Gastroesophageal sphincter (tissue), 4 donors: ENCODE data around the gene HSPA12B. TPM values are rescaled to one million over a fixed set of nuclear protein-coding genes. Genes with fewer than 3 reads are reported as not detected.

Experiments
- ATAC-seq: fragments of 150-250 bp; one replicate; pipeline ENCODE4 v1.9.1; 2016; ENCODE audit warnings: mild to moderate bottlenecking, moderate library complexity
- H3K27ac ChIP-seq, 4 donors: fragments of 200-600 bp; sonication (generic) in 3 of 4; 1 replicate in 3 of 4; 2 replicates in 1 of 4; pipeline ENCODE4 v1.5.1; 2016 to 2019
- H3K27me3 ChIP-seq: fragments of 200-600 bp; sonication (generic); one replicate; pipeline ENCODE4 v1.5.1; 2019
- H3K36me3 ChIP-seq, 2 donors: fragments of 200-600 bp; sonication (generic); one replicate each; pipeline ENCODE4 v1.5.1; 2019; ENCODE audit warnings: control low read depth in 1 of 2
- H3K4me1 ChIP-seq, 3 donors: fragments of 200-600 bp; sonication (generic); 1 replicate in 2 of 3; 2 replicates in 1 of 3; pipeline ENCODE4 v1.5.1; 2016 to 2019; ENCODE audit warnings: control low read depth in 2 of 3
- H3K4me3 ChIP-seq, 2 donors: fragments of 200-600 bp; sonication (generic); one replicate each; pipeline ENCODE4 v1.5.1; 2019; ENCODE audit warnings: mild to moderate bottlenecking in 1 of 2, moderate library complexity in 1 of 2
- H3K9me3 ChIP-seq, 3 donors: fragments of 200-600 bp; sonication (generic); one replicate each; pipeline ENCODE4 v1.5.1; 2017 to 2019; ENCODE audit warnings: control low read depth in 2 of 3
- CTCF ChIP-seq, 4 experiments: fragments of 200-600 bp in 2 of 4; fragments of 450-650 bp in 2 of 4; sonication (generic) in 1 of 4; IDR thresholded peaks; one replicate each; pipeline ENCODE4 v1.5.1; 2017 to 2019; ENCODE audit warnings: antibody characterized with exemption in 4 of 4, mild to moderate bottlenecking in 2 of 4, moderate library complexity in 2 of 4
- EP300 ChIP-seq: sonication (generic); formaldehyde crosslinking; IDR thresholded peaks from one replicate; pipeline ENCODE4 v1.6.1; 2017; ENCODE audit warnings: antibody characterized with exemption, mild to moderate bottlenecking
- POLR2A ChIP-seq, 2 donors: fragments of 450-650 bp; IDR thresholded peaks; one replicate each; pipeline ENCODE4 v1.6.1; 2017; ENCODE audit warnings: antibody characterized with exemption in 2 of 2, mild to moderate bottlenecking in 2 of 2, moderate library complexity in 1 of 2
- POLR2AphosphoS5 ChIP-seq: sonication (generic); formaldehyde crosslinking; IDR thresholded peaks from one replicate; pipeline ENCODE4 v1.6.1; 2017; ENCODE audit warnings: antibody characterized with exemption
- WGBS, 2 donors: methylation state at CpG; one replicate each; pipeline ENCODE4 v1.1.5; 2018; ENCODE audit warnings: low coverage in 1 of 2; 5-methylcytosine and 5-hydroxymethylcytosine counted together
- total RNA-seq, 4 donors: library from RNA; depleted of rRNA; stranded (reverse); fragments of >200 nt; gene quantifications; one replicate each; pipeline ENCODE4 v1.1.0, GENCODE V29; 2016

Gene HSPA12B
- total RNA-seq, 4 donors from 2014 or later, result 9.6 to 19.3 (median 14.4) TPM

- Histone ChIP-seq H3K4me3 (no peak overlapping the region), H3K4me1 (peaks cover 0 to 4% (median 0%) of the 10 kb centered on the region in 3 donors), H3K36me3 (no peaks in the 10 kb centered on the region), H3K9me3 (peaks cover 0 to 6% (median 0%) of the 10 kb centered on the region in 3 donors), H3K27ac (no peak overlapping the region), H3K27me3 (no peaks in the 10 kb centered on the region)
- TF ChIP-seq EP300 (no peak), CTCF (IDR thresholded peaks at IDR 0.05) (no peak), POLR2A (IDR thresholded peaks at IDR 0.05) (no peak), POLR2AphosphoS5 (no peak)
- no CpG with 5 or more reads among the region's 23 CpGs for WGBS, 2 donors
- no peak for ATAC-seq
Measured at GRCh38 chr20:3692706-3693294, 39.7 kb upstream of the HSPA12B start.

GRCh38 chr20:3693376-3693775, 39.1 kb upstream of the HSPA12B start:
- H3K4me3 ChIP-seq, result no peak overlapping the region
- ATAC-seq, result no peak
- WGBS, 2 donors, result no CpG with 5 or more reads among the region's 13 CpGs
- no peaks in the 10 kb centered on the region for H3K27me3 ChIP-seq
- no peaks in the 10 kb centered on the region for H3K4me1 ChIP-seq
- H3K36me3 ChIP-seq, result no peaks in the 10 kb centered on the region
- peaks cover 0 to 6% (median 0%) of the 10 kb centered on the region in 3 donors for H3K9me3 ChIP-seq
- TF ChIP-seq EP300 (no peak), POLR2AphosphoS5 (no peak), POLR2A (IDR thresholded peaks at IDR 0.05) (no peak), CTCF (IDR thresholded peaks at IDR 0.05) (no peak)
- H3K27ac ChIP-seq, result no peak overlapping the region

GRCh38 chr20:3694864-3695263, 37.6 kb upstream of the HSPA12B start:
- TF ChIP-seq EP300, result no peak
- no peaks in the 10 kb centered on the region for H3K27me3 ChIP-seq
- H3K27ac ChIP-seq, result no peak overlapping the region
- H3K4me3 ChIP-seq, result no peak overlapping the region
- no peaks in the 10 kb centered on the region for H3K4me1 ChIP-seq
- H3K36me3 ChIP-seq, result no peaks in the 10 kb centered on the region
- 90 to 100% methylated on average over 2 to 3 of the region's 5 CpGs for WGBS, 2 donors
- H3K9me3 ChIP-seq, result peaks cover 0 to 6% (median 0%) of the 10 kb centered on the region in 3 donors
- ATAC-seq, result no peak

- WGBS, 2 donors, result 100% methylated on average over 1 of the region's 1 CpG; no CpG with 5 or more reads in 1 of the 2 donors
- no peak for ATAC-seq
- Histone ChIP-seq H3K9me3 (peaks cover 0 to 6% (median 0%) of the 10 kb centered on the region in 3 donors), H3K4me3 (no peak overlapping the region), H3K27me3 (no peaks in the 10 kb centered on the region), H3K4me1 (no peaks in the 10 kb centered on the region), H3K27ac (no peak overlapping the region), H3K36me3 (no peaks in the 10 kb centered on the region)
- no peak for TF ChIP-seq EP300
- peak in 1 of 4 experiments; percentile 17 for TF ChIP-seq CTCF (IDR thresholded peaks at IDR 0.05)
Measured at GRCh38 chr20:3696200-3696599, 36.3 kb upstream of the HSPA12B start.

GRCh38 chr20:3696745-3697587, 35.5 kb upstream of the HSPA12B start:
- 100% methylated on average over 4 of the region's 15 CpGs; no CpG with 5 or more reads in 1 of the 2 donors for WGBS, 2 donors
- H3K4me3 ChIP-seq, result no peak overlapping the region
- H3K27ac ChIP-seq, result no peak overlapping the region
- no peaks in the 10 kb centered on the region for H3K36me3 ChIP-seq
- ATAC-seq, result no peak
- TF ChIP-seq POLR2AphosphoS5 (no peak), CTCF (IDR thresholded peaks at IDR 0.05) (no peak), EP300 (no peak)
- H3K4me1 ChIP-seq, result no peaks in the 10 kb centered on the region
- H3K9me3 ChIP-seq, result peaks cover 0 to 6% (median 0%) of the 10 kb centered on the region in 3 donors
- no peaks in the 10 kb centered on the region for H3K27me3 ChIP-seq
